Upper lobe of right lung (tissue), 1 donor: Measurements from ENCODE around the gene NAP1L5. TPM values are rescaled to one million over a fixed set of nuclear protein-coding genes. Genes with fewer than 3 reads are reported as not detected.

Source experiments
- ATAC-seq: fragments of 200-7000 bp; cut with Tn5 transposase; one replicate; pipeline ENCODE4 v1.9.1; 2020; ENCODE audit warnings: mild to moderate bottlenecking, moderate library complexity
- DNase-seq: peaks from one replicate; pipeline ENCODE4 v3.0.0-alpha.2; 2020
- H3K27ac ChIP-seq: fragments of 200-600 bp; one replicate; pipeline ENCODE4 v1.8.0; 2022
- H3K27me3 ChIP-seq: fragments of 200-600 bp; one replicate; pipeline ENCODE4 v1.8.0; 2022; ENCODE audit warnings: mild to moderate bottlenecking
- H3K36me3 ChIP-seq: fragments of 200-600 bp; one replicate; pipeline ENCODE4 v1.8.0; 2022
- H3K4me1 ChIP-seq: fragments of 200-600 bp; one replicate; pipeline ENCODE4 v1.8.0; 2022
- H3K4me3 ChIP-seq: fragments of 200-600 bp; one replicate; pipeline ENCODE4 v1.8.0; 2022; ENCODE audit warnings: mild to moderate bottlenecking
- H3K9me3 ChIP-seq: fragments of 200-600 bp; one replicate; pipeline ENCODE4 v1.8.0; 2022
- CTCF ChIP-seq: fragments of 200-600 bp; IDR thresholded peaks from one replicate; pipeline ENCODE4 v1.8.0; 2022; ENCODE audit warnings: antibody characterized with exemption
- intact Hi-C: fragments of 100-400 bp; cut with DNase I; formaldehyde crosslinking; loops from one replicate; pipeline ENCODE4 v1.11.0; 2022
- total RNA-seq: library from RNA; stranded (reverse); fragmentation: NEBNext Ultra II Directional; extraction: Animal tissue kit (Norgen Biotek cat#: 25700); gene quantifications from one replicate; pipeline ENCODE4 v1.2.1, GENCODE V29; 2021
- donor health status: DM: no; HTN: yes; CAD: no; lungs with severe emphysema.

Gene NAP1L5
- total RNA-seq, 1 donor from 2014 or later = 3.2 TPM

DNA sequence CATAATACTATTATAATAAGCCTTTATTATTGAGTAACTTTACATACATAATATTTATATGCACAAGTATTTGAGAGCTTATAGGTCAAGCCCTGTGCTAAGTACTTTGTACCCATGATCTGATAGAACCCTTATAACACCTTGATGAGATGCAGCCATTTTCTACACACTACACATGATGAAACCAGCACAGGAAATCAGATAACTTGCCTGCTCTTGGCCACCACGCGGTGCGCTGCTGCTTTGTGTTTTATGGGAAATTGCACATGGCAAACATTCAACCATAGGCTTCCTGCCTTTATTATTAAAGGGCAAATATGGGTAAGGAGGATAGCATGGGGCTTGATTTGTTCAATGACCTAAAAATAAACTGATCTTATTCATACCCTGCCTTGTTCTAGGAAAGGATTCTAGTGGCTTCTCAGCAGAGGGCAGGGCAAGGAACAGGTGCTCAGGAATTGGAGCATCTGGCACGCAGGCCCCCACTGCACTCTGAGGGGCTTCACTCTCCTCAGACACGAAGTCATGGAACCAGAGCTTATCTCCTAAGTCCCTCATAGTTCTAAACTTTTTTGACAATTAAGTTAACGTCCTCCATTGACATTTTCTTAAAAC is 31.6 kb upstream of the NAP1L5 start:
- ATAC-seq (no peak), DNase-seq (no peak)
- Histone ChIP-seq H3K36me3 (peaks cover 75% of the 10 kb centered on the region), H3K9me3 (no peaks in the 10 kb centered on the region), H3K27me3 (no peaks in the 10 kb centered on the region), H3K27ac (no peak overlapping the region), H3K4me3 (no peak overlapping the region), H3K4me1 (peaks cover 8% of the 10 kb centered on the region)
- no peak for TF ChIP-seq CTCF
- intact Hi-C loops = no loop called here

DNA sequence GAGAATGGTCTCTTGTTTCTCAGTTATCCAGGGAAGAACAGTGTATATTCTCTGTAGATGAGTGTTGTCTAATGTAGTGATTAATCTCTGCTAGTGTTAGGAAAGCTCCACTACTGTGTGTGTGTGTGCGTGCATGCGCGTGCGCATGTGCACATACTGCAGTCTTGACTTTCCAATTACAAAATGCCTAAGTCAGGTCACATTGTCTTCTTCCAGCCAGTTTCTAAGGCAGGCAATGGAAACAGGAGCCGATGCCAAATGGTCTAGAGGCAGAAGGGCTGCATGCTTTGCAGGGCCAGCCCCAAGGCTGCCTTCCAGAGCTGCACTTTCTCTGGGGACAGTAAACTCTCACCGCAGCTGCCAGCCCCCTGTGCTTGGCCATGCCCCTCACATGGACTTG is 30.5 kb upstream of the NAP1L5 start:
- peaks cover 77% of the 10 kb centered on the region for H3K36me3 ChIP-seq
- DNase-seq (no peak), ATAC-seq (peak; percentile 33)
- no peaks in the 10 kb centered on the region for H3K27me3 ChIP-seq
- no peak overlapping the region for H3K27ac ChIP-seq
- no peak overlapping the region for H3K4me3 ChIP-seq
- intact Hi-C loops = no loop called here
- H3K9me3 ChIP-seq = no peaks in the 10 kb centered on the region
- TF ChIP-seq CTCF = no peak
- peaks cover 8% of the 10 kb centered on the region for H3K4me1 ChIP-seq

GRCh38 chr4:88725986-88726385 is 28.4 kb upstream of the NAP1L5 start:
- TF ChIP-seq CTCF = no peak
- peaks cover 69% of the 10 kb centered on the region for H3K36me3 ChIP-seq

DNA sequence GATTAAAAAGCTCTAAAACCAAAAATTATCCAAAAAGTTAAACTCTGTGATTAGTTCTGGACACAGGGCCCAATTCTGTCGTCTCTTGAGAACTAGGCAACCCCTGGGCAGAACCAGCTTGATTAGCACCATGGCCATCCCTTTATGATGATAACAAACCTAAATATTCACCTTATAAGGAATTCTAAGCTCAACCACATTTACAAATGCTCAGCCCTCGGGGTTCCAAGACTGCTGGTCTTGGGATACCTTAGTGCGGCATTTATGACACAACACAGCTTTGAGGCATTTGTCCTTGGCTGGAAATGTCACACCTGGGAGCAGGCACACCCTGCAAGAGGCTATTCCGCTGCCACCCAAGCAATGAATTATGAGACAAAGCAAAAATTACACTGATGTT is 27.5 kb upstream of the NAP1L5 start:
- intact Hi-C loops = no loop called here
- ATAC-seq (no peak), DNase-seq (no peak)
- no peak overlapping the region for H3K4me3 ChIP-seq
- H3K27me3 ChIP-seq = no peaks in the 10 kb centered on the region
- no peaks in the 10 kb centered on the region for H3K9me3 ChIP-seq
- no peaks in the 10 kb centered on the region for H3K4me1 ChIP-seq
- H3K27ac ChIP-seq = no peak overlapping the region
- peaks cover 61% of the 10 kb centered on the region for H3K36me3 ChIP-seq
- no peak for TF ChIP-seq CTCF

More at GRCh38 chr4:88725986-88726385, 28.4 kb upstream of the NAP1L5 start:
- Histone ChIP-seq H3K9me3 (no peaks in the 10 kb centered on the region), H3K4me1 (peaks cover 3% of the 10 kb centered on the region), H3K27ac (no peak overlapping the region), H3K27me3 (no peaks in the 10 kb centered on the region), H3K4me3 (no peak overlapping the region)
- intact Hi-C loops = no loop called here
- ATAC-seq (no peak), DNase-seq (no peak)

- Histone ChIP-seq H3K27ac (no peak overlapping the region), H3K27me3 (no peaks in the 10 kb centered on the region), H3K9me3 (no peaks in the 10 kb centered on the region), H3K4me1 (no peaks in the 10 kb centered on the region), H3K36me3 (peaks cover 54% of the 10 kb centered on the region), H3K4me3 (no peak overlapping the region)
- TF ChIP-seq CTCF = no peak
- DNase-seq = no peak
- intact Hi-C loops = no loop called here
- ATAC-seq = no peak
Observed at GRCh38 chr4:88724406-88724805, 26.8 kb upstream of the NAP1L5 start.

- DNase-seq = no peak
- Histone ChIP-seq H3K4me1 (no peaks in the 10 kb centered on the region), H3K27ac (no peak overlapping the region), H3K4me3 (no peak overlapping the region), H3K36me3 (peaks cover 40% of the 10 kb centered on the region), H3K27me3 (no peaks in the 10 kb centered on the region), H3K9me3 (no peaks in the 10 kb centered on the region)
- peak; percentile 53 for ATAC-seq
- intact Hi-C loops = no loop called here
- TF ChIP-seq CTCF = no peak
Observed at GRCh38 chr4:88722828-88723227, 25.2 kb upstream of the NAP1L5 start.
